HFF-Myc (cell line): ENCODE measurements around the gene KLK12.

Experiments
- DNase-seq: peaks from one replicate; pipeline ENCODE4 v3.0.0-alpha.2; 2011; ENCODE audit warnings: low read depth; ENCODE audit errors: extremely low read depth
- H3K4me3 ChIP-seq: replicated peaks from 2 replicates; pipeline ENCODE4 v1.5.1; 2011; ENCODE audit warnings: low read depth, mild to moderate bottlenecking, control low read depth, low read length
- CTCF ChIP-seq: IDR thresholded peaks from 2 replicates; pipeline ENCODE4 v1.5.1; 2012; ENCODE audit warnings: mild to moderate bottlenecking, low read depth, low read length, control low read depth; ENCODE audit errors: missing control alignments

KLK12 gene

GRCh38 chr19:51034704-51035103 is at the start of gene KLK12:
TSS of gene KLK12 (minus strand) at chr19:51035002. CDS start at chr19:51034621, 381 bp downstream.
- DNase-seq: no peak
- H3K4me3 ChIP-seq: no peak within 1 kb of the TSS
- TF ChIP-seq CTCF: no peak

- TF ChIP-seq CTCF: no peak
- no peak for DNase-seq
- H3K4me3 ChIP-seq: no peak overlapping the region
Measured at GRCh38 chr19:51084505-51084904, 49.7 kb upstream of the KLK12 start.

GRCh38 chr19:51083783-51084182 is 49.0 kb upstream of the KLK12 start:
- no peak overlapping the region for H3K4me3 ChIP-seq
- no peak for TF ChIP-seq CTCF
- DNase-seq: no peak

GRCh38 chr19:51083181-51083580 is 48.4 kb upstream of the KLK12 start:
- DNase-seq: no peak
- no peak for TF ChIP-seq CTCF
- H3K4me3 ChIP-seq: no peak overlapping the region

GRCh38 chr19:51082611-51083010 is 47.8 kb upstream of the KLK12 start, which contains the start of gene KLK14:
TSS of gene KLK14 (minus strand) at chr19:51082887. CDS start at chr19:51082614, 273 bp downstream.
- DNase-seq: no peak
- no peak for TF ChIP-seq CTCF
- H3K4me3 ChIP-seq: no peak within 1 kb of the TSS

- TF ChIP-seq CTCF: no peak
- no peak for DNase-seq
- H3K4me3 ChIP-seq: no peak overlapping the region
Measured at GRCh38 chr19:51081476-51081875, 46.7 kb upstream of the KLK12 start.

GRCh38 chr19:51079481-51080110 is 44.8 kb upstream of the KLK12 start:
- H3K4me3 ChIP-seq: no peak overlapping the region
- no peak for DNase-seq
- no peak for TF ChIP-seq CTCF
